H1 (cell line): Measurements from ENCODE around the gene MMP15.

Experiments
- CBX5 ChIP-seq: fragments of 300-800, 300-1000 bp; sonication (generic); IDR thresholded peaks from 2 replicates; pipeline ENCODE4 v1.7.1; 2016; ENCODE audit warnings: antibody characterized with exemption, low read length, low read depth
- CTCF ChIP-seq, 3 experiments: IDR thresholded peaks; 1 replicate in 2 of 3; 2 replicates in 1 of 3; pipeline versions ENCODE4 v1.5.1 to v1.6.1; 2011; ENCODE audit warnings: low read length in 3 of 3, mild to moderate bottlenecking in 3 of 3, inconsistent platforms in 2 of 3, low read depth in 1 of 3, moderate library complexity in 1 of 3; ENCODE audit not compliant: insufficient read depth in 1 of 3; ENCODE audit errors: control extremely low read depth in 1 of 3
- EZH2 ChIP-seq: fragments of 200-600 bp; sonication (generic); IDR thresholded peaks from 2 replicates; pipeline ENCODE4 v1.7.1; 2012; ENCODE audit warnings: low read depth, mild to moderate bottlenecking, moderate library complexity, low read length, inconsistent platforms; ENCODE audit not compliant: severe bottlenecking
- FOSL1 ChIP-seq: IDR thresholded peaks from 2 replicates; pipeline ENCODE4 v1.6.1; 2011; ENCODE audit warnings: mild to moderate bottlenecking, low read depth, low read length, moderate library complexity; ENCODE audit not compliant: insufficient read depth
- HDAC6 ChIP-seq: IDR thresholded peaks from one replicate; pipeline ENCODE4 v1.7.1; 2012; ENCODE audit warnings: low read depth, mild to moderate bottlenecking, inconsistent platforms, low read length, moderate library complexity
- JUND ChIP-seq: IDR thresholded peaks from 2 replicates; pipeline ENCODE4 v1.6.1; 2011; ENCODE audit warnings: mild to moderate bottlenecking, improper control_type of control experiment, low read length
- NANOG ChIP-seq: IDR thresholded peaks from 2 replicates; pipeline ENCODE4 v1.6.1; 2011; ENCODE audit warnings: low read length, low read depth, mild to moderate bottlenecking, inconsistent platforms; ENCODE audit not compliant: insufficient read depth, poor library complexity, severe bottlenecking
- POLR2A ChIP-seq, 2 experiments: IDR thresholded peaks; 1 replicate in 1 of 2; 2 replicates in 1 of 2; pipeline ENCODE4 v1.6.1; 2011; ENCODE audit warnings: low read depth in 2 of 2, low read length in 2 of 2, mild to moderate bottlenecking in 2 of 2; ENCODE audit errors: control extremely low read depth in 1 of 2
- POLR2AphosphoS5 ChIP-seq: IDR thresholded peaks from 2 replicates; pipeline ENCODE4 v1.6.1; 2011; ENCODE audit warnings: low read depth, low read length
- RAD21 ChIP-seq, 2 experiments: IDR thresholded peaks in 1 of 2; conservative IDR thresholded peaks in 1 of 2; 2 replicates each; pipeline ENCODE4 v1.6.1; 2011; ENCODE audit warnings: low read depth in 2 of 2, low read length in 2 of 2, improper control_type of control experiment in 1 of 2, inconsistent platforms in 1 of 2, mild to moderate bottlenecking in 1 of 2, moderate library complexity in 1 of 2
- SP1 ChIP-seq: IDR thresholded peaks from 2 replicates; pipeline ENCODE4 v1.6.1; 2011; ENCODE audit warnings: low read depth, low read length
- TAF1 ChIP-seq: IDR thresholded peaks from 2 replicates; pipeline ENCODE4 v1.6.1; 2011; ENCODE audit warnings: mild to moderate bottlenecking, low read depth, low read length
- ZNF274 ChIP-seq: IDR thresholded peaks from 2 replicates; pipeline ENCODE4 v1.7.0; 2012; ENCODE audit warnings: low read length, borderline replicate concordance; ENCODE audit errors: extremely low read depth

DNA sequence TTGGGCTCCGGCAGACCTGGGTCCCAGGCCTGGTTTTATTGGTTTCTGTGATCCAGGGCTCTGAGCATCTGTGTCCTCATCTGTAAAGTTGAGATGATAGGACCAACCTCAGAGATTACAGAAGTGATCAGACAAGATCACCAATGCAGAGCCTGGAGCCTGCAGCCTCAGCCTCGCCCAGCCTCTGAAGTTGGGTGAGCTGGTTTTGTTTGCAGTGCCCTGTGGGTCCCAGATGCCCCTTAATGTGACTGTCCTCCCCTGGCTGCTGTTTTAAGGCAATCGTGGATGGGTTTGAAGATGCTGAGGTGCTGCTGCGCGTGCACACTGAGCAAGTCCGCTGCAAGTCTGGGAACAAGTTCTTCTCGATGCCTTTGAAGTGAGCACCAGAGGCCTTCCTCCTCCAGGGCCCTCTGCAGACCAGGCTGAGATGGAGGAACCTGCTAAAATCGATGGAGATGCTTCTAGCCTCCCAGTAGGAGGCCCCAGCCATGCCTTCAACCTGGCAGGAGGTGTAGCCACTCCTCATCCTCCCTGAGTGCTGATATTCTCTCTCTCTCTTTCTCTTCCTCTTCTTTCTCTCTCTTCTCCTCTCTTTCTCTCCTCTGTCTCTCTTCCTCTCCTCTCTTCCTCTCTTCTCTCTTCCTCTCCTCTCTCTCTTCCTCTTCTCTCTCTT is 5.6 kb upstream of the MMP15 start:
- TF ChIP-seq POLR2AphosphoS5, result no peak
- no peak for TF ChIP-seq POLR2A (IDR thresholded peaks at IDR 0.05; ENCODE audit: control extremely low read depth in 1 of 2, low read depth in 2 of 2, low read length in 2 of 2)
- no peak for TF ChIP-seq CTCF (IDR thresholded peaks at IDR 0.05; ENCODE audit: control extremely low read depth in 1 of 3, insufficient read depth in 1 of 3, low read depth in 1 of 3, low read length in 3 of 3)
- no peak for TF ChIP-seq JUND
- TF ChIP-seq ZNF274, result no peak
- no peak for TF ChIP-seq TAF1
- TF ChIP-seq SP1, result no peak
- TF ChIP-seq EZH2, result no peak
- no peak for TF ChIP-seq CBX5
- no peak for TF ChIP-seq RAD21 (IDR thresholded peaks at IDR 0.05 in 1 of 2, conservative IDR thresholded peaks at IDR 0.05 in 1 of 2; ENCODE audit: low read depth in 2 of 2, low read length in 2 of 2)
- TF ChIP-seq NANOG, result no peak
- no peak for TF ChIP-seq HDAC6
- TF ChIP-seq FOSL1, result no peak
